Astrocyte (in vitro differentiated cells and primary cell): ENCODE data around the gene C22orf39.

Experiments
- CTCF ChIP-seq: IDR thresholded peaks from 2 replicates; pipeline ENCODE4 v1.5.1; 2011; ENCODE audit warnings: low read depth, mild to moderate bottlenecking, inconsistent platforms, low read length, moderate library complexity; ENCODE audit not compliant: insufficient read depth
- EZH2 ChIP-seq: IDR thresholded peaks from 2 replicates; pipeline ENCODE4 v1.6.1; 2012; ENCODE audit warnings: mild to moderate bottlenecking, low read length, inconsistent platforms; ENCODE audit not compliant: insufficient read depth

- no peak for TF ChIP-seq CTCF
- no peak for TF ChIP-seq EZH2
Measured at GRCh38 chr22:19476023-19476422, 28.5 kb upstream of the C22orf39 start.
